Activated CD4-positive, alpha-beta T cell treated with anti-CD3 and anti-CD28 coated beads, Interleukin-2, Interleukin-4, amounts not matched to agents 100 ng/mL and 50 ng/mL, durations not matched to agents 16 hours and 8 hours (primary cell): ENCODE data around the gene C11orf24.
"Not testable (repeated sequence)": the region's sequence is repeated elsewhere in the genome, so short reads cannot be mapped to it uniquely, and the experiment has no call there.

Experiments used
- DNase-seq: peaks from one replicate; pipeline ENCODE4 v3.0.0-alpha.2; 2020; ENCODE audit warnings: low spot score

C11orf24 gene

GRCh38 chr11:68251765-68252164 is 20.0 kb downstream of the C11orf24 start:
- no peak for DNase-seq

GRCh38 chr11:68244912-68245311 is 26.9 kb downstream of the C11orf24 start:
- not testable (repeated sequence) for DNase-seq

- not testable (repeated sequence) for DNase-seq
Observed at GRCh38 chr11:68243847-68244246, 27.9 kb downstream of the C11orf24 start.

GRCh38 chr11:68242616-68243015 is 29.2 kb downstream of the C11orf24 start:
- DNase-seq = no peak

- no peak for DNase-seq
Observed at GRCh38 chr11:68231621-68232020, 40.2 kb downstream of the C11orf24 start.

GRCh38 chr11:68229601-68230000 is 42.2 kb downstream of the C11orf24 start:
- no peak for DNase-seq

- no peak for DNase-seq
Observed at GRCh38 chr11:68226421-68226820, 45.4 kb downstream of the C11orf24 start.

GRCh38 chr11:68224606-68225005 is 47.2 kb downstream of the C11orf24 start:
- no peak for DNase-seq

- no peak for DNase-seq
Observed at GRCh38 chr11:68223275-68223674, 48.5 kb downstream of the C11orf24 start.

- DNase-seq = no peak
Observed at GRCh38 chr11:68221406-68221805, 50.4 kb downstream of the C11orf24 start.

GRCh38 chr11:68216171-68216938 is 55.4 kb downstream of the C11orf24 start:
- no peak for DNase-seq

GRCh38 chr11:68215524-68216170 is 56.1 kb downstream of the C11orf24 start:
- DNase-seq = no peak

GRCh38 chr11:68215087-68215445 is 56.7 kb downstream of the C11orf24 start:
- DNase-seq = no peak

- no peak for DNase-seq
Observed at GRCh38 chr11:68214173-68215086, 57.3 kb downstream of the C11orf24 start.

GRCh38 chr11:68213555-68214172 is 58.1 kb downstream of the C11orf24 start:
- peak; percentile 61 for DNase-seq

- DNase-seq = peak; percentile 15
Observed at GRCh38 chr11:68213135-68213515, 58.6 kb downstream of the C11orf24 start, which contains the start of gene KMT5B. Gene KMT5B (minus strand): TSS chr11:68213296. CDS start chr11:68190076, 23,220 bp downstream.

GRCh38 chr11:68212421-68213134 is 59.2 kb downstream of the C11orf24 start:
- peak; percentile 55 for DNase-seq

- no peak for DNase-seq
Observed at GRCh38 chr11:68211546-68211945, 60.2 kb downstream of the C11orf24 start.
